KG1 (cell line): ENCODE results near the gene KCNMA1.
"Not testable (repeated sequence)": the region's sequence is repeated elsewhere in the genome, so short reads cannot be mapped to it uniquely, and the experiment has no call there.

Source experiments
- DNase-seq: peaks from one replicate; lab custom pipeline; 2025; lab: John Stamatoyannopoulos, UW

KCNMA1 gene

GRCh38 chr10:77392851-77393250 lies 244.8 kb downstream of the KCNMA1 start:
- no peak for DNase-seq

- DNase-seq: no peak
Measured at GRCh38 chr10:77392236-77392721, 245.3 kb downstream of the KCNMA1 start.

GRCh38 chr10:77391605-77392235 lies 245.9 kb downstream of the KCNMA1 start:
- peak; percentile 9 for DNase-seq

- no peak for DNase-seq
Measured at GRCh38 chr10:77390481-77390891, 247.1 kb downstream of the KCNMA1 start.

GRCh38 chr10:77388571-77389100 lies 249.0 kb downstream of the KCNMA1 start:
- DNase-seq: no peak

- not testable (repeated sequence) for DNase-seq
Measured at GRCh38 chr10:77387701-77388100, 249.9 kb downstream of the KCNMA1 start.

- DNase-seq: no peak
Measured at GRCh38 chr10:77387247-77387646, 250.4 kb downstream of the KCNMA1 start.

GRCh38 chr10:77386838-77387237 lies 250.8 kb downstream of the KCNMA1 start:
- no peak for DNase-seq

- no peak for DNase-seq
Measured at GRCh38 chr10:77386365-77386764, 251.2 kb downstream of the KCNMA1 start.

GRCh38 chr10:77385315-77385714 lies 252.3 kb downstream of the KCNMA1 start:
- no peak for DNase-seq

GRCh38 chr10:77383861-77384553 lies 253.6 kb downstream of the KCNMA1 start:
- DNase-seq: no peak

GRCh38 chr10:77381750-77382149 lies 255.9 kb downstream of the KCNMA1 start:
- no peak for DNase-seq

GRCh38 chr10:77380723-77381122 lies 256.9 kb downstream of the KCNMA1 start:
- DNase-seq: no peak

- no peak for DNase-seq
Measured at GRCh38 chr10:77380191-77380590, 257.4 kb downstream of the KCNMA1 start.

- DNase-seq: no peak
Measured at GRCh38 chr10:77378366-77379349, 258.9 kb downstream of the KCNMA1 start.

GRCh38 chr10:77377678-77378352 lies 259.8 kb downstream of the KCNMA1 start:
- DNase-seq: no peak

- no peak for DNase-seq
Measured at GRCh38 chr10:77377034-77377433, 260.6 kb downstream of the KCNMA1 start.

GRCh38 chr10:77374189-77374656 lies 263.4 kb downstream of the KCNMA1 start:
- DNase-seq: no peak

- no peak for DNase-seq
Measured at GRCh38 chr10:77371848-77372799, 265.5 kb downstream of the KCNMA1 start.

- DNase-seq: no peak
Measured at GRCh38 chr10:77371421-77371820, 266.2 kb downstream of the KCNMA1 start.
